Cardiac muscle cell (in vitro differentiated cells and primary cell): ENCODE results near the gene LILRA6. TPM values are rescaled to one million over a fixed set of nuclear protein-coding genes. Genes with fewer than 3 reads are reported as not detected.

Experiments
- DNase-seq, 2 donors: peaks; one replicate each; pipeline versions ENCODE4 v3.0.0 to v3.0.0-alpha.2; 2010 to 2017; ENCODE audit warnings: low read depth in 1 of 2, low spot score in 1 of 2
- H3K27ac ChIP-seq: fragments of 200-600 bp; sonication (generic); 2 replicates; pipeline ENCODE4 v1.5.1; 2016
- H3K27me3 ChIP-seq: fragments of 200-600 bp; sonication (generic); 2 replicates; pipeline ENCODE4 v1.6.0; 2016; ENCODE audit warnings: control low read depth
- H3K36me3 ChIP-seq: fragments of 200-600 bp; sonication (generic); 2 replicates; pipeline ENCODE4 v1.5.1; 2016; ENCODE audit warnings: control low read depth
- H3K4me1 ChIP-seq: fragments of 200-600 bp; sonication (generic); 2 replicates; pipeline ENCODE4 v1.8.1; 2017; ENCODE audit warnings: low read depth, mild to moderate bottlenecking, mixed run types
- H3K4me3 ChIP-seq: fragments of 200-600 bp; sonication (generic); 2 replicates; pipeline ENCODE4 v1.5.1; 2016; ENCODE audit warnings: mild to moderate bottlenecking
- H3K9me3 ChIP-seq: fragments of 200-600 bp; sonication (generic); 2 replicates; pipeline ENCODE4 v1.5.1; 2017; ENCODE audit warnings: low read depth, mild to moderate bottlenecking, control low read depth
- CTCF ChIP-seq: IDR thresholded peaks from 2 replicates; pipeline ENCODE4 v1.5.1; 2012; ENCODE audit warnings: low read depth, mild to moderate bottlenecking, low read length
- polyA plus RNA-seq: library from polyadenylated mRNA; unstranded; fragments of >200 nt; fragmentation: Nextera tagmentation; extraction: Ambion mirVana; gene quantifications from 2 replicates; pipeline ENCODE4 v1.2.1, GENCODE V29; 2016
- total RNA-seq: library from RNA; depleted of rRNA; stranded (reverse); fragments of >200 nt; gene quantifications from 2 replicates; pipeline ENCODE4 v1.2.3, GENCODE V29; 2016

LILRA6 gene
- total and polyA plus RNA-seq, 2 experiments from 2014 or later, result 0.15 to 0.27 TPM

GRCh38 chr19:54211235-54211634, 31.4 kb downstream of the LILRA6 start:
- H3K9me3 ChIP-seq, result no peaks in the 10 kb centered on the region
- H3K27ac ChIP-seq, result peak overlapping the region; percentile 85
- H3K27me3 ChIP-seq, result no peaks in the 10 kb centered on the region
- TF ChIP-seq CTCF, result peak; percentile 1
- no peak for DNase-seq
- peaks cover 39% of the 10 kb centered on the region for H3K4me1 ChIP-seq
- H3K4me3 ChIP-seq, result no peak overlapping the region
- peaks cover 19% of the 10 kb centered on the region for H3K36me3 ChIP-seq

- Histone ChIP-seq H3K27ac (peak overlapping the region; percentile 68), H3K27me3 (no peaks in the 10 kb centered on the region), H3K4me3 (no peak overlapping the region), H3K4me1 (peaks cover 39% of the 10 kb centered on the region), H3K9me3 (no peaks in the 10 kb centered on the region), H3K36me3 (peaks cover 28% of the 10 kb centered on the region)
- TF ChIP-seq CTCF, result no peak
- peak; percentile 52 to 99 for DNase-seq
These were observed 32.6 kb downstream of the LILRA6 start for GRCh38 chr19:54209811-54210494.

- TF ChIP-seq CTCF, result no peak
- Histone ChIP-seq H3K36me3 (peaks cover 36% of the 10 kb centered on the region), H3K4me1 (peaks cover 43% of the 10 kb centered on the region), H3K27ac (peak overlapping the region; percentile 68), H3K9me3 (no peaks in the 10 kb centered on the region), H3K27me3 (no peaks in the 10 kb centered on the region), H3K4me3 (no peak overlapping the region)
- no peak for DNase-seq
These were observed 33.4 kb downstream of the LILRA6 start for GRCh38 chr19:54209058-54209810.

GRCh38 chr19:54208784-54209057, 33.9 kb downstream of the LILRA6 start:
- peak in 1 of 2 donors; percentile 44 for DNase-seq
- H3K27ac ChIP-seq, result peak overlapping the region; percentile 68

More at GRCh38 chr19:54208784-54209057, 33.9 kb downstream of the LILRA6 start:
- TF ChIP-seq CTCF, result no peak
- no peaks in the 10 kb centered on the region for H3K9me3 ChIP-seq
- peaks cover 41% of the 10 kb centered on the region for H3K36me3 ChIP-seq
- H3K27me3 ChIP-seq, result no peaks in the 10 kb centered on the region
- no peak overlapping the region for H3K4me3 ChIP-seq
- H3K4me1 ChIP-seq, result peaks cover 40% of the 10 kb centered on the region
